ENCODE measurements around the gene LIMK1.
"Not testable (repeated sequence)": the region's sequence is repeated elsewhere in the genome, so short reads cannot be mapped to it uniquely, and the experiment has no call there.

Gene LIMK1

DNA sequence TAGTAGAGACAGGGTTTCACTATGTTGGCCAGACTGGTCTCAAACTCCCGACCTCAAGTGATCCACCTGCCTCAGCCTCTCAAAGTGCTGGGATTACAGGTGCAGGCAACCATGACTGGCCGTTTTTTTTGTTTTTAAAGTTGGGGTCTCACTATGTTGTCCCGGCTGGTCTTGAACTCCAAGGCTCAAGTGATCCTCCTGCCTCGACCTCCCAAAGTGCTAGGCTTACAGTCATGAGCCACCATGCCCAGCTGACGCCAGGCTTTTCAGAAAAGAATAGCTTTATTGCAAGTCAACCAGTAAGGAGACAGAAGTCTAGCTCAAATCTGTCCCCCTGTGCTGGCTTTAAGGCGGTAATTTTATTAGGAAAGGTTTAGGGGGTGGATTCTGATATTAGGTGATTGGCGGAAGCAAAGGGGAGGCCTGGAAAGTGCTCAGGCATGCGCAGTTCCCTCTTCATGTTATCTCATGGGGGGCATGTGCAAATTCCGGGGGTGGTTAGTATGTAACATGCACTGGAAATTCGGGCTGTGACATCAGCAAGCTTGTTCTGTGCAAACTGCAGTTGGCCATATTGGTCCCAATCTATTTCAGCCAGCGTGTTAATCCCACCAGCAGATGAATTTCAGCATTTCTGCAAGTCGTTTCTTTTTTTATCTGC lies 42.7 kb downstream of the LIMK1 start:
- DNase-seq (ENCODE audit: low read depth, low spot score): no peak

DNA sequence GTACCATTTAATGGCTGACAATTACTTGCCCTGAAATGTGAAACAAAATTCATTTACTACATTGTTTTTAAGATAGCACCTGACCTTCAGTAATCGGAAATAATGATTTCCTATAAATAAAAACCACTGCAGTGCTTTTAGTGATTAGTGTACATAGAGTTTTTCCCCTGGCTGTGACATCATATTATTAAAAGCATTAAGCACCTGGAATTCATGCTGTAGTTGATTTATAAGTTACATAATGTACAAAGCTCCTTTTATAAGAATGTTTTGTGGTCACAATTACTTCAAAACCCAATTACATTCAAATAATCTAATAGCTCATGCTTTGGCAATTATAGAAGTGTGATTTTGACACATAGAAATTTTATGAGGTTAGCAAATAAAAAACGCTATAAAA lies 46.3 kb downstream of the LIMK1 start:
- no peak for DNase-seq (ENCODE audit: low read depth, low spot score)

DNA sequence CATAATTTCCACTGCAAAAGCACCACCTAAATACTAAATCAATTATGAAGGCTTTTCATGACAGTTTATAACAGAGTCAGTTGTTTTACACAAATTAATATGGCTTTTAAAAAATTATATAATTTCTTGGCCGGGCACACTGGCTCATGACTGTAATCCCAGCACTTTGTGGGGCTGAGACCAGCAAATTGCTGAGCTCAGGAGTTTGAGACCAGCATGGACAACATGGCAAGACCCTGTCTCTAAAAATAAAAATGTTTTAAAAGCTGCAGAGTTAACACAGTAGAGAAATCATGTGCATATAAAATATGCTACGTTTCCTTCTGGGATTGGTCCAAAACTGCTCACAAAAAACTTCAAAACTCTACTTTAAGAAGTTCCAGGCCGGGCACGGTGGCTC lies 46.9 kb downstream of the LIMK1 start:
- no peak for DNase-seq (ENCODE audit: low read depth, low spot score)

DNA sequence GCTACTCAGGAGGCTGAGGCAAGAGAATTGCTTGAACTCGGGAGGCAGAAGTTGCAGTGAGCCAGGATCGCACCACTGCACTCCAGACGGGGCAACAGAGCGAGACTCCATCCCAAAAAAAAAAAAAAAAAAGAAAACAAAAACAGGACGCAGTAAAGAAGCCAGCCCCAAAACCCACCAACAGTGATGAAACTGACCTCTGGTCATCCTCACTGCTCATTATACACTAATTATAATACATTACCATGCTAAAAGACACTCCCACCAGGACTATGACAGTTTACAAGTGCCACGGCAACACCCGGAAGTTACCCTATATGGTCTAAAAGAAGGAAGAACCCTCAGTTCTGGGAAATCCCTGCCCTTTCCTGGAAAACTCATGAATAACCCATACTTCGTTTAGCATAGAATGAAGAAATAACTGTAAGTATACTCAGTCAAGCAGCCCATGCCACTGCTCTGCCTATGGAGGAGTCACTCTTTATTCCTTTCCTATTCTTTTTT lies 50.6 kb downstream of the LIMK1 start:
- DNase-seq (ENCODE audit: low read depth, low spot score): no peak

DNA sequence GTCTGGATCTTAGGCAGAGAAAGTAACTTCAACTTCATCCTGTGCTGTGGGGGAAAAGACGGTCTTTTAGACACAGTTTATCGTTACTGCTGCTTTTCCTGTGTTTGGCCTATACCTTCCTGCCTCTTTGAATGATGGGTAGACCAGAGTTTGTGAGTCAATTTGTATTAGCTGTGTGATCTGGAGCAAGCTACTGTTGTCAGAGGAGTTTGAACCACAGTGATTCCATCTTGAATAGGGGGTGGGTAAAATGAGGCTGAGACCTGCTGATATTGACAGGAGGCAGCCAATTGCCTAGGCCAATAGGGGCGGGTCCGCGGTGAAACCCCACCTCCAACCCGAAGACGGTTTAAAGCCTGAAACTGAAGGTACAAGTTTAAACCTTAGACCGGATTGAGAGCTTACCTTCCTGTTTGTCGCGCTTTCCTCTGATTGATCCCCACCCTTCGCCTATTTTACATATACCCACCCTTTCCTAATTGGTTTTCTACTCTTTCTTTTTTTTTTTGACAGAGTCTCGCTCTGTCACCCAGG lies 54.8 kb downstream of the LIMK1 start:
- DNase-seq (ENCODE audit: low read depth, low spot score): no peak

DNA sequence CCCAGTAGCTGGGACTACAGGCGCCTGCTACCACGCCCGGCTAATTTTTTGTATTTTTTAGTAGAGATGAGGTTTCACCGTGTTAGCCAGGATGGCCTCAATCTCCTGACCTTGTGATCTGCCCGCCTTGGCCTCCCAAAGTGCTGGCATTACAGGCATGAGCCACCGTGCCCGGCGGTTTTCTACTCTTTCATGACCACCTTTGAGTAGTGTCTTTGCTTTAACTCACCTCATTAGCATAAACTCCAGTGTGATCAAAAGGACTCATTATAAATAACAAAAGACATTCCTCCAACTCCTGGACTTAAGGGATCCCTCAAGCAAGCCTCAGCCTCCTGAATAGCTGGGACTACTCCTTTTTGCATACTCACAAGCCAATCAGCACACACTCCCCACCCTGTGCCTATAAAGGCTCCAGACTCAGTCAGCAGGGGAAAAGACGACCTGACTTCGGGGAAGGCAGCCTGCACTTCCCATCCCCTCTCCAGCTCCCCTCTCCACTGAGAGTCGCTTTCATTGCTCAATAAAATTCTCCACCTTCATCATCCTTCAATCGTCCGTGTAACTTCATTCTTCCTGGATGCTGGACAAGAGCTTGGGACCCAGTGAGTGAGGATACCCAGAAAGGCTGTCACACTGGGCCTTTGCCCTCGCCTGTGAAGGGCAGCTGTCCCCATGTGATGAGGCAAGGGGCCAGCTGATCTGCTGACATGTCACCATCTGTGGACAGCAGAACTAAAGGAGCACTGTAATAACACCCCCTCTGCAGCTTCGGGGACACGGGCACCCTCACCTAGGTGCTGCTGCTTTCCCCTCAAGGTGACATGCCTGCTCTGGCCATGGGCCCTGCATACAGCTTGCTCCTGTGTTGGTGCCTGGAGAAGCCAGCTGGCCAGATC lies 55.6 kb downstream of the LIMK1 start:
- DNase-seq (ENCODE audit: low read depth, low spot score): no peak

DNA sequence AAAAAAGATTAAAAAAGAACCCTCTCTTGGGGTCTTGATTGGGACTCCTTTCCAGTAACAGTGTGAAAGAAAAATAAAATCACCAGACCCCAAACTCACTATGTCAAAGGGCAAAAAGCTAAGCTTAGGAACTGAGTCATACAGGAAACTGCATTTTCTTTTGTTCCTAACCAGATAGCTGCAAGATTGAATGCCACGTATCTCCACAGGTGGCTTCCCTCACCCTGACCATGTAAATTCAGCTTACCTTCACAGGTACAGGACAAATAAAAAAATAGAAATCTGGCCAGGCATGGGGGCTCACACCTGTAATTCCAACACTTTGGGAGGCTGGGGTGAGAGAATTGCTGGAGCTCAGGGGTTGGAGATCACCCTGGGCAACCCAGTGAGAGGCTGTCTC lies 58.1 kb downstream of the LIMK1 start:
- DNase-seq (ENCODE audit: low read depth, low spot score): no peak

DNA sequence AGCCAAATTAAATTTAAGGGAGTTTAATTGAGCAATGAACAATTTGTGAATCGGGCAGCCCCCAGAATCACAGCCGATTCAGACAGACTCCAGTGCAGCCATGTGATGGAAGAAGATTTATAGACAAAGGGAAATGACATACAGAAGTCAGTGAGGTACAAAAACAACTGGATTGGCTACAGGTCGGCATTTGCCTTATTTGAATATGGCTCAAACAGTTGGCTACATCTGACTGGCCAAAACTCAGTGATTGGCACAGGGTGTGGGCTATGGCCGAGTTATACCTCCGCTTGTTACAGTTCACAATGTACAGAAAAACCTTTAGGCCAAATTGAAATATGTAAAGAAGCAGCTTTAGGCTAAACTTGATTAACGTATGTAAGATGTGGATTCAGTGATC lies 59.8 kb downstream of the LIMK1 start:
- no peak for DNase-seq (ENCODE audit: low read depth, low spot score)

DNA sequence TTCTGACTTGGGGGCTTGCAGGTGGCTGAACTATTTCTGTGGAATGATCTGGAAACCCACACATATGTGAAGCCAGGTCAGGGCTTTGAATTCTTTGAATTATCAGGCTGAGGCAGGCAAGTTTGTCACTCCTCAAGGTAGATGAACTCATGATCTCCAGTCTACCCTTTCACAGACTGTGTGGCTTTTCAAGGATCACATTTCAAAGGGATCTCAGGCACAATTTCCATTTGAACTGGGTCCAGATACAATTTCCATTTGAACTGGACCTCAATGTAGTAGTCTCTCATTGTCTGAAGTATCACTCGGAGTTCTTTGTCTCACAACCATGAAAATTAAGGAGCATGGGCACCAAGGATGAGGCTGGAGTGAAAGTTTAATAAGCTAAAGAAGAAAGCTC lies 64.9 kb downstream of the LIMK1 start:
- DNase-seq (ENCODE audit: low read depth, low spot score): no peak

DNA sequence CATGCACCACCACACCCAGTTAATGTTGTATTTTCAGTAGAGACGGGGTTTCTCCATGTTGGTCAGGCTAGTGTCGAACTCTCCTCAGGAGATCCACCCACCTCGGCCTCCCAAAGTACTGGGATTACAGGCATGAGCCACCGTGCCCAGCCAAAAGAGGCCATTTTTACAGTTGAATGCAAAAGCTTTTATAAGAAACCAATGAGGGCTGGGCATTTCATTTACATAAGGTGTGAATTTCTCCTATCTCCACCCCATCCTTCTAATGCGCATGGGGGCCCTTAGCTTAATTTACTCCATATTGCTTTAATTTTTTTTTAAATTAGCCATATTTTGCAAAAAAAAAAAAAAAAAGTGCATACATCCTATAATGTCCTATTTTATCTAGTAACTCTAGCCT lies 65.5 kb downstream of the LIMK1 start:
- DNase-seq (ENCODE audit: low read depth, low spot score): no peak

DNA sequence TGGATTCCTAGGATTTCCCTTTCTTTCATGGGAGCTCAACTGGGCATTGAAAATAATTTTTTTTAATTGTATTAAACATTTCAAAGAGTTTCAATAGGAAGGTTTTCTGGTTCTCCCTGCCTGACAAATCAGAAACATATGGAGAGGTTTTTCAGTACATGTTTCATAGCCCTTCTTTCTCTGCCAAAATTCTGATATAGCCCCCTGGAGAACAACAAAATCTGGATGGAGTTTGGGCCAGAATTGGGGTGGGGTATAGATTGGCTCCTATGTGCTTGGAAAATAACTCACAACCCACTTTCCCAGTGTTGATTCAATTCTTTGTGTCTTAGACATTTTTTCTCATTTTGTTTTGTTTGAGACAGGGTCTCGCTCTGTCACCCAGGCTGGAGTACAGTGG lies 66.0 kb downstream of the LIMK1 start:
- DNase-seq (ENCODE audit: low read depth, low spot score): no peak

DNA sequence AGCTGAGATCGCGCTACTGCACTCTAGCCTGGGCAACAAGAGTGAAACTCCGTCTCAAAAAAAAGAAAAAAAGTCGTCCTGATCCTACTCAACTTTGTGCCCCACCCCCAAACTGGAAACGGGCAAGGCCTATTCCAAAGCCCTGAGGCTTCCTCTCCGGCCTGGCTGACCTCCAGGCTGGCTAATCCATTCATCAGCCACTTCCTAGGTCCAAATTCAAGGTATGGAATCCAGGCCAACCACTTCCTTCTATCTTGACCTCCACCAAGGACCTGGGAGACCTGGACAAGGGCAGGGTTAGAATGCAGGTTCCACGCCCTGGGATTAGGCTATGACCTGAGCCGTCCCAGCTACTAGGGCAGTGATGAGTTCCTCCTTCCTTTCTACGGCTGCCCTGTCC lies 70.1 kb downstream of the LIMK1 start:
- no peak for DNase-seq (ENCODE audit: low read depth, low spot score)

DNA sequence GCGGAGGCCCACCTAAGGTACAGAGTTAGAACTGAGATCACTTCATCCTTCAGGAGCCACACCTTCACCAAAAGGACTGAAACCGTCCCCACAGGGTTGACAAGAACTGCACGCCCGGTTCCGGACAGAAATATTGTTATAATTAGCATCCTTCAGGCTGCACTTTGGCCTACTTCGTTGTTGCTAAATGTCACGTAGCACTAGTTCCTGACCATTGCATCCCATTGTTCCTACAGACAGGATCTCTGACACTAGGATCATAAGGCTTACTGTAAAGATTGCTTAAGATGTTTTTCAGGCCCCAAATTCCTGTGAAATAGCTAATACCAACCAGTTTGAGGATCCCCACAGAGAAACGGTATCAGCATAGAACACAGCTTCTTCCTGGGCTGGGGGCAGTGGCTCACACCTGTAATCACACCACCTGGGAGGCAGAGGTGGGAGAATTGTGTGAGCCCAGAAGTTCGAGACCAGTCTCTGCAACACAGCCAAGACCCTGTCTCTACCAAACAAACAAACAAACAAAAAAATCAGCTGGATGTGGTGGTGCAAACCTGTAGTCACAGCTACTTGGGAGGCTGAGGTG lies 72.3 kb downstream of the LIMK1 start:
- no peak for DNase-seq (ENCODE audit: low read depth, low spot score)

DNA sequence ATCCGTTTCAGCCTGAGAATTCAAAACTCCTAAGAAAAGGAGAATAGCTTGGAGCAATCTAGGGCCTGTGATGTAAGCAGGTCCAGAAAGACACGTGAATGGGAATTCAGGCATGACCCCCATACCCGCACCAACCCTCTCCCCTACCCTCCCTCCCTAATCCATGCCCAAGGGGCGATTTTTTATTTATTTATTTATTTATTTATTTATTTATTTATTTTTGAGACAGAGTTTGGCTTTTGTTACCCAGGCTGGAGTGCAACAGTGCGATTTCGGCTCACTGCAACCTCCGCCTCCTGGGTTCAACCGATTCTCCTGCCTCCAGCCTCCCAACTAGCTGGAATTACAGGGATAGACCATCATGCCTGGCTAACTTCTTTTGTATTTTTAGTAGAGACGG lies 74.0 kb downstream of the LIMK1 start:
- no peak for DNase-seq (ENCODE audit: low read depth, low spot score)

DNA sequence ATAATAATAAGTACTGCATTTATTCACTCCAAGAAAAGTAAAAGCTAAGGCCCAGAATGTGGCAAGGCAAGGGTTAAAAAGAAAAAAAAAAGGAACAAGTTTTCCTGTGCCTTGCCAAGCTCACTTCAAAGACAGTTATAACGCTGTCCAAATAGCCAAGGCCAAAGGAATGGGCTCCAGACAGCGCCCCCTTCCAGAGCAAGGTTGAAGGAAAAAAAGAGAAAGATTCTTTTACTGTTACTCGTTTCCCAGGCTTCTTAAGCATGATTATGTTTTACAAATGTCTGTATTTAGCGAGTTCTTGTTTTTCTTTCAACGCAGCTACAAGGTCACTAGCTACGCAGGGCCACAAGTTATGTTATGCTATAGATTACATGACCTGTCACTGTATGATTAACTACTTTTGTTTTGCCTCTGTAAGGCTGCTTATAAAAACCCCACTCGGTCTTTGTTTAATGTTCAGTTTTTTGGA lies 81.4 kb downstream of the LIMK1 start:
- no peak for DNase-seq (ENCODE audit: low read depth, low spot score)

DNA sequence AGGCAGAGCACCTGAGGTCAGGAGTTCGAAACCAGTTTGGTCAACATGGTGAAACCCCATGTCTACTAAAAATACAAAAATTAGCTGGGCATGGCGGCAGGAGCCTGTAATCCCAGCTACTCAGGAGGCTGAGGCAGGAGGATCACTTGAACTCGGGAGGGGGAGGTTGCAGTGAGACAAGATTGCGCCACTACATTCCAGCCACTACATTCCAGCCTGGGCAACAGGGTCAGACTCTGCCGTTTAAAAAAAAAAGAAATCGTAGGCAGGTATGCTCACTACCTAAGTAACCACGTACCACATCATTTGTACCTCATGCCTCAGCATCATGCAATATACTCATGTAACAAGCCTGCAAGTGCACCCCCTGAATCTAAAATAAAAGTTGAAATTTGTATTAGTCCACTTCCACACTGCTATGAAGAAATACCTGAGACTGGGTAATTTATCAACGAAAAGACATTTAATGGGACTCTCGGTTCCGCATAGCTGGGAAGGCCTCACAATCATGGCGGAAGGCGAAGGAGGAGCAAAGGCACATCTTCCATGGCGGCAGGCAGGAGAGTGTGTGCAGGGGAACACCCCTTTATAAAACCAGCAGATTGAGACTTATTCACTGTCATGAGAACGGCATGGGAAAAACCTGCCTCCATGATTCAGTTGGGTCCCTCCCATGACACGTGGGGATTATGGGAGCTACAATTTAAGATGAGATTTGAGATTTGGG lies 82.4 kb downstream of the LIMK1 start:
- DNase-seq (ENCODE audit: low read depth, low spot score): no peak

DNA sequence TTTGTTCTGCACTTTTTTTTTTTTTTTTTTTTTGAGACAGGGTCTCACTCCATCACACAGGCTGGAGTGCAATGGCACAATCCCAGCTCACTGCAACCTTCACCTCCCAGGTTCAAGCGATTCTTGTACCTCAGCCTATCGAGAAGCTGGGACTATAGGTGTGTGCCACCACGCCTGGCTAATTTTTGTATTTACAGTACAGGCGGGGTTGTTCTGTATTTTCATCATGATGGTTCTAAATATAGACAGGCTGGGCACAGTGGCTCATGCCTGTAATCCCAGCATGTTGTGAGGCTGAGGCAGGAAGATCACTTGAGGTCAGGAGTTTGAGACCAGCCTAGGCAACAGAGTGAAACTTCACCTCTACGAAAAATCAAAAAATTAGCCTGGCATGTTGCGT lies 83.7 kb downstream of the LIMK1 start:
- not testable (repeated sequence) for DNase-seq (ENCODE audit: low read depth, low spot score)

Measured in activated naive CD8-positive, alpha-beta T cell treated with anti-CD3 and anti-CD28 coated beads, Interleukin-2, amount 50 U/mL, for 16 hours (primary cell).